K562 (cell line): ENCODE measurements around the gene CRTC3.

Source experiments
- CTCF ChIP-seq, 3 experiments: IDR thresholded peaks in 2 of 3; conservative IDR thresholded peaks in 1 of 3; 2 replicates each; pipeline ENCODE4 v1.5.1; 2011 to 2012; ENCODE audit warnings: low read length in 3 of 3, mild to moderate bottlenecking in 3 of 3, control low read depth in 2 of 3, improper control_type of control experiment in 1 of 3, inconsistent platforms in 1 of 3, low read depth in 1 of 3, mixed read lengths in 1 of 3, moderate library complexity in 1 of 3; ENCODE audit not compliant: insufficient read depth in 2 of 3
- DACH1 ChIP-seq: fragments of 450-650 bp; IDR thresholded peaks from 2 replicates; pipeline ENCODE4 v1.6.1; 2018; ENCODE audit not compliant: partially characterized antibody
- EZH2 ChIP-seq: IDR thresholded peaks from 2 replicates; pipeline ENCODE4 v1.6.1; 2012; ENCODE audit warnings: low read depth, mild to moderate bottlenecking, inconsistent platforms, low read length, borderline replicate concordance
- ILK ChIP-seq: fragments of 450-650 bp; IDR thresholded peaks from 2 replicates; pipeline ENCODE4 v1.6.1; 2016; ENCODE audit warnings: missing genetic modification characterization, low read depth, mild to moderate bottlenecking, missing compliant biosample characterization, moderate library complexity, borderline replicate concordance
- JUNB ChIP-seq: fragments of 450-650 bp; formaldehyde crosslinking; conservative IDR thresholded peaks from 2 replicates; pipeline ENCODE4 v1.4.0; 2020; ENCODE audit warnings: mild to moderate bottlenecking
- MXI1 ChIP-seq: IDR thresholded peaks from 2 replicates; pipeline ENCODE4 v1.6.1; 2011; ENCODE audit warnings: low read depth, mild to moderate bottlenecking, improper control_type of control experiment, low read length
- RBM25 ChIP-seq: fragments of 200-400 bp; formaldehyde crosslinking; IDR thresholded peaks from 2 replicates; pipeline ENCODE4 v1.6.1; 2018; ENCODE audit warnings: low read length, low read depth, moderate library complexity; ENCODE audit not compliant: severe bottlenecking
- TCF7 ChIP-seq: sonication (generic); IDR thresholded peaks from 2 replicates; pipeline ENCODE4 v1.6.1; 2016; ENCODE audit warnings: antibody characterized with exemption, borderline replicate concordance
- ZNF184 ChIP-seq: sonication (generic); formaldehyde crosslinking; IDR thresholded peaks from 2 replicates; pipeline ENCODE4 v1.5.0; 2020; ENCODE audit warnings: missing genetic modification reagents

DNA sequence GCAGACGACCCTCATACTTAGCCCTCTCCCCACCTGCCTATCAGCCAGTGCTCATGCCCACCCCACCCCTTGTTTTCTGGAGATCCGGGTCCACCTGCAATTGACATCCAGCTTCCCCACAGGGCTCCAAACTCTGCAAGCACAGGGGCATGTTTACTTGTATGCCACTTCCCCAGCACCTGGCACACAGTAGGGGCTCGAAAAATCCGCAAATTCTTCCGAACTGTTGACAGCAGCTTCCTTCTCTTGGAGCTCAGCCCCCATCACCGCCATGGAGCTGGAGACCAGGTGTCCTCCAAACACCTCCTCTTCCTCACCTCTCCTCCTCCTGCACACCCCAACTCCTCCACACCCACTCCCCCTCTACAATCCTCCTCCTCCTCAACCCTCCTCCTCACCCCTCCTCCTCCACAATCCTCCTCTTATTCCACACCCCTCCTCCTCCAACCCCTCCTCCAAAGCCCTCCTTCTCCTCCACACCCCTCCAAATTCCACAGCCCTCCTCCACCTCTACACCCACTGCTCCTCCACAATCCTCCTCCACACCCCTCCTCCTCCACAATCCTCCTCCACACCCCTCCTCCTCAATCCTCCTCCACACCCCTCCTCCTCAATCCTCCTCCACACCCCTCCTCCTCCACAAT, 117.1 kb downstream of the CRTC3 start:
- TF ChIP-seq EZH2 (no peak), CTCF (IDR thresholded peaks at IDR 0.05 in 2 of 3, conservative IDR thresholded peaks at IDR 0.05 in 1 of 3; ENCODE audit: insufficient read depth in 2 of 3, low read depth in 1 of 3, low read length in 3 of 3) (no peak), RBM25 (no peak), ZNF184 (CRISPR knock-in tag) (no peak), DACH1 (no peak), ILK (tag) (no peak), JUNB (CRISPR knock-in tag) (no peak), TCF7 (no peak), MXI1 (no peak)
